ENCODE results near the gene POLR3C. TPM values are rescaled to one million over a fixed set of nuclear protein-coding genes. Genes with fewer than 3 reads are reported as not detected.

Gene POLR3C
- polyA plus RNA-seq, 1 donor (not counting 4 experiments of a cell fraction or from before 2014, with no cell fraction given), result 33.9 TPM

DNA sequence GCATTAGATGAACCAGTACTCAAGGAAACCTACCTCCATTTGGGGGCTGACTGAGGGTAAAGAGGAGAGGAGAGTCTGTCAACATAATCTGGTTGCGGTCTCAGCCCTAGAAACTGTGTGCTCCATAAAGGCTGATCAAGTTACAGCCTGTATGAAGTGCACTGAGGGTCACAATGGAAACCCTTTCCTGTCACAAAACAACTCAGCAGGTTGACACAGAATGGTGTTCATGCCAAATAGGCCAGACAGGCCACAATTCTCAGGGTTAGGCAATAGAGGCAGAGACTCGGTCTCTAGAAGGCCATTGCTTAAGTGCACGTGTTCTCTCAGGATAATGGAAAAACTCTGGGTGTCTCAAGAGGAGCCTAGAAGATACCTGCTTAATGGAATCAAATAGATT, 65.7 kb downstream of the POLR3C start:
- Histone ChIP-seq H3K79me2 (ENCODE audit: control insufficient read depth, insufficient read depth, low read length) (no peaks in the 10 kb centered on the region), H3K9me3 (ENCODE audit: control insufficient read depth, low read depth, low read length) (no peaks in the 10 kb centered on the region), H3K27ac (ENCODE audit: control insufficient read depth, insufficient read depth, low read length) (no peak overlapping the region), H3K9ac (ENCODE audit: control insufficient read depth, extremely low read depth, insufficient read depth, low read length) (no peak overlapping the region), H3K27me3 (ENCODE audit: control insufficient read depth, extremely low read depth, insufficient read depth, low read length) (no peaks in the 10 kb centered on the region), H3K4me1 (ENCODE audit: control insufficient read depth, extremely low read depth, insufficient read depth, low read length) (peaks cover 34% of the 10 kb centered on the region), H3K9me1 (ENCODE audit: control insufficient read depth, extremely low read depth, insufficient read depth, low read length) (no peaks in the 10 kb centered on the region), H4K20me1 (ENCODE audit: control insufficient read depth, extremely low read depth, insufficient read depth, low read length) (no peaks in the 10 kb centered on the region), H3K36me3 (ENCODE audit: control insufficient read depth in 2 of 2, extremely low read depth in 1 of 2, insufficient read depth in 2 of 2, low read length in 2 of 2) (no peaks in the 10 kb centered on the region), H3K4me2 (ENCODE audit: control insufficient read depth, extremely low read depth, insufficient read depth, low read depth, low read length) (no peak overlapping the region), H2AFZ (ENCODE audit: control insufficient read depth, low read length) (no peak overlapping the region), H3K4me3 (ENCODE audit: control insufficient read depth in 2 of 3, extremely low read depth in 1 of 3, insufficient read depth in 2 of 3, low read depth in 1 of 3, low read length in 3 of 3) (no peak overlapping the region)
- dilution Hi-C loops (cut with MboI; ENCODE audit: extremely low pct_ligation_motif_present, low sequenced_read_pairs), result no loop called here
- DNase-seq (ENCODE audit: low read depth, low spot score) (no peak), FAIRE-seq (no peak)
- TF ChIP-seq EZH2 (IDR thresholded peaks at IDR 0.05; ENCODE audit: low read length), result no peak
- TF ChIP-seq, protein P1, sequence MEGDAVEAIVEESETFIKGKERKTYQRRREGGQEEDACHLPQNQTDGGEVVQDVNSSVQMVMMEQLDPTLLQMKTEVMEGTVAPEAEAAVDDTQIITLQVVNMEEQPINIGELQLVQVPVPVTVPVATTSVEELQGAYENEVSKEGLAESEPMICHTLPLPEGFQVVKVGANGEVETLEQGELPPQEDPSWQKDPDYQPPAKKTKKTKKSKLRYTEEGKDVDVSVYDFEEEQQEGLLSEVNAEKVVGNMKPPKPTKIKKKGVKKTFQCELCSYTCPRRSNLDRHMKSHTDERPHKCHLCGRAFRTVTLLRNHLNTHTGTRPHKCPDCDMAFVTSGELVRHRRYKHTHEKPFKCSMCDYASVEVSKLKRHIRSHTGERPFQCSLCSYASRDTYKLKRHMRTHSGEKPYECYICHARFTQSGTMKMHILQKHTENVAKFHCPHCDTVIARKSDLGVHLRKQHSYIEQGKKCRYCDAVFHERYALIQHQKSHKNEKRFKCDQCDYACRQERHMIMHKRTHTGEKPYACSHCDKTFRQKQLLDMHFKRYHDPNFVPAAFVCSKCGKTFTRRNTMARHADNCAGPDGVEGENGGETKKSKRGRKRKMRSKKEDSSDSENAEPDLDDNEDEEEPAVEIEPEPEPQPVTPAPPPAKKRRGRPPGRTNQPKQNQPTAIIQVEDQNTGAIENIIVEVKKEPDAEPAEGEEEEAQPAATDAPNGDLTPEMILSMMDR (optimal IDR thresholded peaks at IDR 0.05 in 1 of 3, IDR thresholded peaks at IDR 0.05 in 1 of 3, conservative IDR thresholded peaks at IDR 0.05 in 1 of 3; ENCODE audit: extremely low read depth in 1 of 3, insufficient read depth in 2 of 3, low read length in 3 of 3), result no peak

DNA sequence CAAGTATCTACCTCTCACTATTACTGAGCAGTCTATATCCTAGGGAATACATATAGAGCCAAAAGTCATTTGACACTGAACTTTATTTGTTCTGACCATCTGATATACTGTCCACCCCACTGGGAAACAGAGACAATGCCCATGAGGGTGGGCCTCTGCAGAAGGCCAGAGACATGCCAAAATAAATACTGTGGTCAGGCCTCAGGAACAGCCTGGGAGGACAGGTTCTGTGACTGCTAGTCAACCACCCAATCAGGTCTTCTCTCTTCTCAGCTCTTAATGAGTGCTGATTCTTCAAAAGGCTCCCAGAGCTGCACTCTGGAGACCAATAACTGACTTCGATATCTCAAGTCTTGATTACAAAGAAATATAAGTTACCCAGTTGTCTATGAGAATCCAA, 67.1 kb downstream of the POLR3C start:
- Histone ChIP-seq H3K4me2 (ENCODE audit: control insufficient read depth, extremely low read depth, insufficient read depth, low read depth, low read length) (peak overlapping the region; percentile 97), H3K9me3 (ENCODE audit: control insufficient read depth, low read depth, low read length) (no peaks in the 10 kb centered on the region), H3K79me2 (ENCODE audit: control insufficient read depth, insufficient read depth, low read length) (no peaks in the 10 kb centered on the region), H3K27me3 (ENCODE audit: control insufficient read depth, extremely low read depth, insufficient read depth, low read length) (no peaks in the 10 kb centered on the region), H2AFZ (ENCODE audit: control insufficient read depth, low read length) (peak overlapping the region; percentile 69), H3K27ac (ENCODE audit: control insufficient read depth, insufficient read depth, low read length) (peak overlapping the region; percentile 97), H3K36me3 (ENCODE audit: control insufficient read depth in 2 of 2, extremely low read depth in 1 of 2, insufficient read depth in 2 of 2, low read length in 2 of 2) (peaks cover 0 to 1% of the 10 kb centered on the region in 2 experiments), H4K20me1 (ENCODE audit: control insufficient read depth, extremely low read depth, insufficient read depth, low read length) (no peaks in the 10 kb centered on the region), H3K9ac (ENCODE audit: control insufficient read depth, extremely low read depth, insufficient read depth, low read length) (peak overlapping the region; percentile 75), H3K4me1 (ENCODE audit: control insufficient read depth, extremely low read depth, insufficient read depth, low read length) (peaks cover 30% of the 10 kb centered on the region), H3K9me1 (ENCODE audit: control insufficient read depth, extremely low read depth, insufficient read depth, low read length) (no peaks in the 10 kb centered on the region), H3K4me3 (ENCODE audit: control insufficient read depth in 2 of 3, extremely low read depth in 1 of 3, insufficient read depth in 2 of 3, low read depth in 1 of 3, low read length in 3 of 3) (peak overlapping the region in 1 of 3 experiments; percentile 46)
- no peak for DNase-seq (ENCODE audit: low read depth, low spot score)
- TF ChIP-seq, protein P1 (optimal IDR thresholded peaks at IDR 0.05 in 1 of 3, IDR thresholded peaks at IDR 0.05 in 1 of 3, conservative IDR thresholded peaks at IDR 0.05 in 1 of 3; ENCODE audit: extremely low read depth in 1 of 3, insufficient read depth in 2 of 3, low read length in 3 of 3), result no peak
- no peak for TF ChIP-seq EZH2 (IDR thresholded peaks at IDR 0.05; ENCODE audit: low read length)
- dilution Hi-C loops (cut with MboI; ENCODE audit: extremely low pct_ligation_motif_present, low sequenced_read_pairs), result no loop called here
- no peak for FAIRE-seq

All from keratinocyte (primary cell).